ENCODE data around the gene LGALSL.

The LGALSL gene

DNA sequence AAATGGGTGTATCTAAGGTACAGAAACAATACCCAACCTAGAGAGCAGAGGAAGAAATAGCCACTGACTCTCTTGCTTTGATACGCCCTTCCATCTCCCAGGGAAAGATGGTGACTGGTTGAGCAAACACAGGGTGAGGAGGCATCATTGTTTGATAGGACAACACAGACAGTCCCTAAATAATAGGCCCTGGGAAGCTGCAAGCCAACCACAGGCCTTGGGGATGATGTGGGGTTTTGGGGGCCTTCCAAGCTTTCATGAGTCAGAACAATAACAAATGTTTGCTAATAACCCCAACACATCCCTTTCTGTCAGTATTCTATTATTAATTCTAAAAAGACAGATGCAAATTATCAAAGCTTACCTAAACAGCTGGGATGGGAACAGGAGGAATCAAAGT lies 9.8 kb downstream of the LGALSL start:
- Histone ChIP-seq H3K9me3 (ENCODE audit: insufficient read depth, low read length) (no peaks in the 10 kb centered on the region), H3K9ac (ENCODE audit: insufficient read length, low read depth) (no peak overlapping the region), H3K4me3 (ENCODE audit: insufficient read length, low read depth) (no peak overlapping the region), H3K27me3 (ENCODE audit: insufficient read depth, insufficient read length) (no peaks in the 10 kb centered on the region), H3K36me3 (ENCODE audit: insufficient read depth, insufficient read length, low read length) (peaks cover 9% of the 10 kb centered on the region), H3K4me1 (ENCODE audit: insufficient read depth, insufficient read length) (no peaks in the 10 kb centered on the region)
- DNase-seq (ENCODE audit: low read depth, low spot score), result no peak
- TF ChIP-seq SUZ12 (IDR thresholded peaks at IDR 0.05; ENCODE audit: extremely low read depth, insufficient read depth, insufficient read length) (no peak), ZNF274 (IDR thresholded peaks at IDR 0.05; ENCODE audit: low read depth, low read length) (no peak), YY1 (IDR thresholded peaks at IDR 0.05; ENCODE audit: insufficient read depth, insufficient read length) (no peak)

DNA sequence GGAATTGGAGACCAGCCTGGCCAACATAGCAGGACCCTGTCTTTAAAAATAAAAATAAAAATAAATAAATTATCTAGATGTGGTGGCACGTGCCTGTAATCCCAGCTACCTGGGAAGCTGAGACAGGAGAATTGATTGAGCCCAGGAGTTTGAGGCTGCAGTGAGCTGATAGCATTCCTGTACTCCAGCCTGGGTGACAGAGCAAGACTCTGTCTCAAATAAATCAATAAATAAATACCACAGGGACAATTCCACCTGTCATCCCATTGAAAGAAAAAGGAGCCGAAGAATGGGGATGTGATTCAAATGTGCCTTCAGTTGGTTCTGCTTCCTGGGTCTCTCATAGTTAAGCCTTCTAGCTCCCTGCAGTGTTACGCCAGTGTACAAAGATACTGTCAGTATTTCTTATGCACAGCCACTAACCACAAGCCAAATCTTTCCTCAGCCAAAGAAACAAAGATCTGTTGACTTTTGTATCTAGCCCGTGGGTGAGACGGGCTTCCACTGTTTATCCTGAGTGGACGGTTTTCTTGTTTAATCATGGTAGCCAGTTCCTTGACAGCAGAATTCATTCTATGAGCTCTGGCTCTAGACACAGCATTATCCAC lies 12.6 kb downstream of the LGALSL start:
- TF ChIP-seq YY1 (IDR thresholded peaks at IDR 0.05; ENCODE audit: insufficient read depth, insufficient read length), result no peak
- TF ChIP-seq ZNF274 (IDR thresholded peaks at IDR 0.05; ENCODE audit: low read depth, low read length), result no peak
- TF ChIP-seq SUZ12 (IDR thresholded peaks at IDR 0.05; ENCODE audit: extremely low read depth, insufficient read depth, insufficient read length), result no peak
- Histone ChIP-seq H3K9me3 (ENCODE audit: insufficient read depth, low read length) (no peaks in the 10 kb centered on the region), H3K4me1 (ENCODE audit: insufficient read depth, insufficient read length) (no peaks in the 10 kb centered on the region), H3K4me3 (ENCODE audit: insufficient read length, low read depth) (no peak overlapping the region), H3K27me3 (ENCODE audit: insufficient read depth, insufficient read length) (no peaks in the 10 kb centered on the region), H3K36me3 (ENCODE audit: insufficient read depth, insufficient read length, low read length) (no peaks in the 10 kb centered on the region), H3K9ac (ENCODE audit: insufficient read length, low read depth) (no peak overlapping the region)
- no peak for DNase-seq (ENCODE audit: low read depth, low spot score)

DNA sequence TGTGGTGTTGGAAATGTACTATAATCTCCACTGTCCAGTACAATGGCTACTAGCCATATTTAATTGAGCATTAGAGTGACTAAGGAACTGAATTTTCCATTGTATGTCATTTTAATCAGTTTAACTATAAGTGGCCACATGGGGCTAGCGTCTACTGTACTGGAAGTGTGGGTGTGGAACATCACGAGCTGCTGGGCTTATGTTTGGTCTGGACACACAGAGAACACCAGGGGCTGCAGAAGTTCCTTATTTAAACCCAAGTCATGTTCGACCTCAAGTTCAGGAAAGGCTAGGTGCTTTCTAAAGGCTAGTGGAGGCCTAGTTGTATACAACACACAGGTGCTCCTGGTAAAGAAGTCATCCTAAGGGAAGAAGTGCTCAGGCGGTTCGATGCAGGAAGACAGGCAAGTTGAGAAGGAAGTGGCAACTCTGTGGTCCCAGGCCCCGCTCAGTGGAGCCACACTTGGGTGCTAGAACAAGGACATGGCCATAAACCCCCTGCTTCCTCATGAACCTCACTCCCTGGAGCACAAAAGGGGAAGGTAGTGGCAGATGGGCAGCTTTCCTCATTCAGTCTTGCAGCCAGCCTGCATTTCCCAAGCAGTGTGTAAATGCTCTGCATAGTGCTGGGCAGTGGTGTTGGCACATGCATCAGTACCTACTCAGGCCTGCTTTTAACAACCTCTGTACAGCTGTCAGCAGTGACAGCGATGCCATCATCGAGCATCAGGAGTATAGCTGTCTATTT lies 13.3 kb downstream of the LGALSL start:
- DNase-seq (ENCODE audit: low read depth, low spot score), result no peak
- TF ChIP-seq ZNF274 (IDR thresholded peaks at IDR 0.05; ENCODE audit: low read depth, low read length), result no peak
- no peak for TF ChIP-seq YY1 (IDR thresholded peaks at IDR 0.05; ENCODE audit: insufficient read depth, insufficient read length)
- no peak for TF ChIP-seq SUZ12 (IDR thresholded peaks at IDR 0.05; ENCODE audit: extremely low read depth, insufficient read depth, insufficient read length)
- Histone ChIP-seq H3K27me3 (ENCODE audit: insufficient read depth, insufficient read length) (no peaks in the 10 kb centered on the region), H3K4me3 (ENCODE audit: insufficient read length, low read depth) (no peak overlapping the region), H3K9ac (ENCODE audit: insufficient read length, low read depth) (no peak overlapping the region), H3K9me3 (ENCODE audit: insufficient read depth, low read length) (no peaks in the 10 kb centered on the region), H3K4me1 (ENCODE audit: insufficient read depth, insufficient read length) (no peaks in the 10 kb centered on the region), H3K36me3 (ENCODE audit: insufficient read depth, insufficient read length, low read length) (no peaks in the 10 kb centered on the region)

DNA sequence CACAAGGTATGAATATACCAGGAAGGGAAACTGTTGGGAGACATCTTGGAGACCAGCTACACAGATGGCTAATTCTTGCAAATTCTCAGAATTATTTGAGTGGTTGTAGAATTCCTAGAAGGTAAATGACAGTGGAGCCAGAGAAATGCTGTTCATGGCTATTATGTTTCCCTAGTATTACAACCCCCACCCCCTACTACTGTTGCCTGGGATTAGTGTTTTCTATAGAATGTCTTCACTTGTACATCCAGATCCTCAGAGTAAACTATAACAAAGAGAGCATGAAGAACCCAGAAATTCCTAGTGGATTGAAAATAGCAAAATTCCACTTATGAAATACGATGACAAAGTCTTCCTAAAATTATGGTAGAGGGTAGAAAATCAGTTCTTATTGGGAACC lies 15.3 kb downstream of the LGALSL start:
- H3K27me3 ChIP-seq (ENCODE audit: insufficient read depth, insufficient read length), result no peaks in the 10 kb centered on the region
- no peaks in the 10 kb centered on the region for H3K9me3 ChIP-seq (ENCODE audit: insufficient read depth, low read length)
- H3K4me3 ChIP-seq (ENCODE audit: insufficient read length, low read depth), result no peak overlapping the region
- H3K36me3 ChIP-seq (ENCODE audit: insufficient read depth, insufficient read length, low read length), result no peaks in the 10 kb centered on the region
- DNase-seq (ENCODE audit: low read depth, low spot score), result no peak
- H3K4me1 ChIP-seq (ENCODE audit: insufficient read depth, insufficient read length), result no peaks in the 10 kb centered on the region
- H3K9ac ChIP-seq (ENCODE audit: insufficient read length, low read depth), result no peak overlapping the region
- no peak for TF ChIP-seq ZNF274 (IDR thresholded peaks at IDR 0.05; ENCODE audit: low read depth, low read length)
- TF ChIP-seq SUZ12 (IDR thresholded peaks at IDR 0.05; ENCODE audit: extremely low read depth, insufficient read depth, insufficient read length), result no peak
- no peak for TF ChIP-seq YY1 (IDR thresholded peaks at IDR 0.05; ENCODE audit: insufficient read depth, insufficient read length)

DNA sequence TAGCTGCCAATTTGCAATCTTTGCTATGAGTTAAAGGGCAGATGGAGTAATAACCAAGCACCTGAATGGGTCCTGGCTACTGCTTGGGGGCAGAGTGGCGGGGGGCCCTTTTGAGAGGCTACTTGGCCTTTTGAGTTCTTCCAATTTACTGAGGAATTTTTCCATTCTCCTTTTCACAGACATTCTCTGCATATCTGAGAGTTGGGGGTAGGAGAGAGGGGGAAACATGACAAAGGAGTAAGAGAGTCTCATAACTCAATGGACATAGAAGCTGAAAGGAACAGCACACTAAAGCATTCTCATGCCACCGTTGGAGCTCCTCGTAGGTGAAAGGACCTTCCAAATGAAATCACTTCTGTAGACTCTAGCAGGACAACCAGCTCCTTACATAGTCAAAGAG lies 16.1 kb downstream of the LGALSL start:
- no peak for DNase-seq (ENCODE audit: low read depth, low spot score)
- TF ChIP-seq SUZ12 (IDR thresholded peaks at IDR 0.05; ENCODE audit: extremely low read depth, insufficient read depth, insufficient read length) (no peak), ZNF274 (IDR thresholded peaks at IDR 0.05; ENCODE audit: low read depth, low read length) (no peak), YY1 (IDR thresholded peaks at IDR 0.05; ENCODE audit: insufficient read depth, insufficient read length) (no peak)
- Histone ChIP-seq H3K27me3 (ENCODE audit: insufficient read depth, insufficient read length) (no peaks in the 10 kb centered on the region), H3K9me3 (ENCODE audit: insufficient read depth, low read length) (no peaks in the 10 kb centered on the region), H3K9ac (ENCODE audit: insufficient read length, low read depth) (no peak overlapping the region), H3K4me1 (ENCODE audit: insufficient read depth, insufficient read length) (no peaks in the 10 kb centered on the region), H3K4me3 (ENCODE audit: insufficient read length, low read depth) (no peak overlapping the region), H3K36me3 (ENCODE audit: insufficient read depth, insufficient read length, low read length) (no peaks in the 10 kb centered on the region)

DNA sequence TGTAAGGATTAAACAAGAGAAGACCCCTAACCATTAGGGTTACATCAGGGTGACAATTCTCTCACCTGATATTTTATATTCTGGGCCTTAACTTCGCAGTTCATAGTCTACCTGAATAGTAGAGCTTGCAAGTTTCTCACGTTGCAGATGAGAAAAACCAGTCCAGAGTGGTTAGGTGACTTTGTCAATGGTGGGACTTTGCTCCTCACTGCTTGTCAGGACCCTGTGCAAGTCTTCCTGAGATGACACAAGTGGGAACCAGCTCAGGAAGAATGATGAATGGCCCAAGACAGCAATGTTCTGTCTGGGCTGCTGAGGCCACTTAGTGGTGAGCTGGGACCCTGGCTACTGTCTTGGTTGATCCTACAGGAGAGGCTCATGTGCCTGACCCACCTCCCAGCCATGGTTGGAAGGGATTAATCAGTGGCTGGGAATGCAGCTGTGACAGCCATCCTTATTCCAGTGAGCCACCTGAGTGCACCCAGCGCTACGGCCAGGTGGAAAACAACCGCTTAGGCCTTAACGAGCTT lies 16.9 kb downstream of the LGALSL start:
- no peaks in the 10 kb centered on the region for H3K36me3 ChIP-seq (ENCODE audit: insufficient read depth, insufficient read length, low read length)
- H3K4me1 ChIP-seq (ENCODE audit: insufficient read depth, insufficient read length), result no peaks in the 10 kb centered on the region
- H3K4me3 ChIP-seq (ENCODE audit: insufficient read length, low read depth), result no peak overlapping the region
- TF ChIP-seq YY1 (IDR thresholded peaks at IDR 0.05; ENCODE audit: insufficient read depth, insufficient read length) (no peak), SUZ12 (IDR thresholded peaks at IDR 0.05; ENCODE audit: extremely low read depth, insufficient read depth, insufficient read length) (no peak), ZNF274 (IDR thresholded peaks at IDR 0.05; ENCODE audit: low read depth, low read length) (no peak)
- no peak for DNase-seq (ENCODE audit: low read depth, low spot score)
- H3K27me3 ChIP-seq (ENCODE audit: insufficient read depth, insufficient read length), result no peaks in the 10 kb centered on the region
- no peaks in the 10 kb centered on the region for H3K9me3 ChIP-seq (ENCODE audit: insufficient read depth, low read length)
- H3K9ac ChIP-seq (ENCODE audit: insufficient read length, low read depth), result no peak overlapping the region

DNA sequence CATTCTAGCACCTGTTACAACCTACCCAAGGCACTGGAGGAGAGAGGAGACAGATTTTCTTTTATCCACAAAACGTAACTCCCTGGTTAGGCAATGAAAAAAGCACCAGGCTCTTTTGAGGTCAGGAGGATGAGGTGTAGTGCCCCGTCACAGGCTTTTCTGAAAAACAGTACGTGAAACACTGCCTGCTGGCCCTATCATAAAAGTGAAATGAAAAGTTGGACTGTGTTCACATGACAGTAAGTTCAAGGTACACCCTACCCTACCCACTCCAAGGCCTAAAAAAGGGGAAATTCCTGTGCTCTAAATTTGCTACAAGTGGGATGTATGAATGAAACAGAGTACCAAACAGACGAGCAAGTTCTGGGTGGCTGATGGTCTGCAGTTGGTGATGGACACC lies 17.6 kb downstream of the LGALSL start:
- no peaks in the 10 kb centered on the region for H3K27me3 ChIP-seq (ENCODE audit: insufficient read depth, insufficient read length)

More for the DNA sequence above, 17.6 kb downstream of the LGALSL start:
- H3K4me3 ChIP-seq (ENCODE audit: insufficient read length, low read depth), result no peak overlapping the region
- no peak for TF ChIP-seq ZNF274 (IDR thresholded peaks at IDR 0.05; ENCODE audit: low read depth, low read length)
- TF ChIP-seq YY1 (IDR thresholded peaks at IDR 0.05; ENCODE audit: insufficient read depth, insufficient read length), result no peak
- no peak for TF ChIP-seq SUZ12 (IDR thresholded peaks at IDR 0.05; ENCODE audit: extremely low read depth, insufficient read depth, insufficient read length)
- no peaks in the 10 kb centered on the region for H3K36me3 ChIP-seq (ENCODE audit: insufficient read depth, insufficient read length, low read length)
- H3K9me3 ChIP-seq (ENCODE audit: insufficient read depth, low read length), result no peaks in the 10 kb centered on the region
- DNase-seq (ENCODE audit: low read depth, low spot score), result no peak
- no peaks in the 10 kb centered on the region for H3K4me1 ChIP-seq (ENCODE audit: insufficient read depth, insufficient read length)
- no peak overlapping the region for H3K9ac ChIP-seq (ENCODE audit: insufficient read length, low read depth)
